Measurements from ENCODE around the gene SLC26A1.

DNA sequence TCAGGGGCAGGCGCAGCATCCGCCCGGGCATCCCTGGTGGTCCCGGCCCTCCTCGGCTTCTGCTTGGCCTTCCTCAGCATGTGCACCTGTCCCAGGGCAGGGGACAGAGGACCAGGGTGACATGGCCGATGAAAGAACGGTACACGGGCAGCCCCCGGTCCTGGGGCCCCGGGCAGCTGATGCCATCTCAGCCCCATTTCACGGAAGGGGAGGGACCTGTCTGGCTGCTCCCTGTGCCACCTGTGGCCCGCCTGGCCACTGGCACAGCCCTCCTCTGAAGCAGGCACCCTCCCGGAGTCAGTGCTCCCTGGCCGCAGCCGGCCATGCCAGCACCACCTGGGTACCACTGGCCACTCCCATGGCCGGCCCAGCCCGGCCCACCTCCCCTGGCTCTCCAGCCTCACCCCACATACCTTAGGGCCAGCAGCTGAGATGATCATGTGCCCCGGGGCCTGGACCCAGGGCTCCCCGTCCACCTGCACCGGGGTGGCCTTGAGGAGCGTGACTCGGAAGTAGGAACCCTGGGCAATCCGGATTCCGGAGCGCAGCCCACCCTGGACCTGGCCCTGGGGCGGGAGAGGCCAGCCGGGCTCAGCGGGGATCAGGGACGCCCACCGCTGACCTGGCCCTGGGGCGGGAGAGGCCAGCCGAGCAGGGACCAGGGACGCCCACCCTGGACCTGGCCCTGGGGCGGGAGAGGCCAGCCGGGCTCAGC is 32.4 kb downstream of the SLC26A1 start:
- TF ChIP-seq, protein P1, sequence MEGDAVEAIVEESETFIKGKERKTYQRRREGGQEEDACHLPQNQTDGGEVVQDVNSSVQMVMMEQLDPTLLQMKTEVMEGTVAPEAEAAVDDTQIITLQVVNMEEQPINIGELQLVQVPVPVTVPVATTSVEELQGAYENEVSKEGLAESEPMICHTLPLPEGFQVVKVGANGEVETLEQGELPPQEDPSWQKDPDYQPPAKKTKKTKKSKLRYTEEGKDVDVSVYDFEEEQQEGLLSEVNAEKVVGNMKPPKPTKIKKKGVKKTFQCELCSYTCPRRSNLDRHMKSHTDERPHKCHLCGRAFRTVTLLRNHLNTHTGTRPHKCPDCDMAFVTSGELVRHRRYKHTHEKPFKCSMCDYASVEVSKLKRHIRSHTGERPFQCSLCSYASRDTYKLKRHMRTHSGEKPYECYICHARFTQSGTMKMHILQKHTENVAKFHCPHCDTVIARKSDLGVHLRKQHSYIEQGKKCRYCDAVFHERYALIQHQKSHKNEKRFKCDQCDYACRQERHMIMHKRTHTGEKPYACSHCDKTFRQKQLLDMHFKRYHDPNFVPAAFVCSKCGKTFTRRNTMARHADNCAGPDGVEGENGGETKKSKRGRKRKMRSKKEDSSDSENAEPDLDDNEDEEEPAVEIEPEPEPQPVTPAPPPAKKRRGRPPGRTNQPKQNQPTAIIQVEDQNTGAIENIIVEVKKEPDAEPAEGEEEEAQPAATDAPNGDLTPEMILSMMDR (optimal IDR thresholded peaks at IDR 0.05 in 1 of 3, IDR thresholded peaks at IDR 0.05 in 1 of 3, conservative IDR thresholded peaks at IDR 0.05 in 1 of 3; ENCODE audit: extremely low read depth in 1 of 3, insufficient read depth in 2 of 3, low read length in 3 of 3) = no peak
- TF ChIP-seq EZH2 (IDR thresholded peaks at IDR 0.05; ENCODE audit: low read length) = no peak
